ENCODE data around the gene DOC2A. TPM values are rescaled to one million over a fixed set of nuclear protein-coding genes. Genes with fewer than 3 reads are reported as not detected.
A peak's percentile ranks its signal among the peaks of the same experiment; 100 is the strongest.

The DOC2A gene
- total and polyA plus RNA-seq, 9 of the 15 experiments (the other 6 are each of a cell fraction or from before 2014, with no cell fraction given), result 0.03 to 0.38 (median 0.28) TPM; not detected in 1

DNA sequence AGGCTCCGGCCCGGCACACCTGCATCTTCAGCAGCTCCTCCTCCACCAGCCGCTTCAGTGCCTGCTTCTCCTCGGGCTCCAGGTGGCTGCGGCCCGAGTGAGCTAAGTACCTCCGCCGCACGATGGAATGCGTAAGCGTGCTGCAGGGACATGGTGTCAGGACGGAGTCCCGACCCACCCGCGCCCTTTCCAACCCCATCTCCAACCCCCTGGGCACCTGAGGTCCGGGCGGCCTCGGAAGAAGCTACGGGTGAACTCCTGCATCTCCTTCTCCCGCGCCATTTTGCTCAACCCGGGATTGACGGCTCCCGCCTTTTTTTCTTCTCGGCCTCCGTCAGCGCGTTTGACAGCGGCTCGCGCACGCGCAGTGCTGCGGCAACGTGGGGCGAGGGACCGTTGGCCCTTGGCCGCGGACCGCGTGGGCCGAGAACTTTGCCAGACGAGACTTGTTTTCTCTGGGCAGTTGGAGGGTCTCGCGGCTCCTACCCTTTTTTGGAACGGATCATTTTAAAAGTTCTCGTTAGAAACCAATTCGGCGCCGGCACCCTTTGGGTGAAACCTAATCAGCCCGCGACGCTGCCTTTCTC lies 15.4 kb downstream of the DOC2A start, which contains the start of gene HIRIP3 (continued):
- TF ChIP-seq FOXO4 (CRISPR knock-in tag; IDR thresholded peaks at IDR 0.05), result no peak
- TF ChIP-seq HEY1 (CRISPR knock-in tag; IDR thresholded peaks at IDR 0.05; ENCODE audit: borderline replicate concordance), result no peak
- no peak for TF ChIP-seq ZFP30 (CRISPR knock-in tag; IDR thresholded peaks at IDR 0.05; ENCODE audit: borderline replicate concordance)
- 0 out of 2 replicates have a peak, but pooled peaks have one; percentile 14 for TF ChIP-seq ZBTB40 (IDR thresholded peaks at IDR 0.05)
- TF ChIP-seq ZBTB40 (CRISPR knock-in tag; IDR thresholded peaks at IDR 0.05), result no peak
- no peak for TF ChIP-seq KDM5B (IDR thresholded peaks at IDR 0.05; ENCODE audit: insufficient replicate concordance, low read depth, low read length)
- no peak for TF ChIP-seq EZH2 (IDR thresholded peaks at IDR 0.05; ENCODE audit: borderline replicate concordance, low read depth, low read length)
- TF ChIP-seq SMAD4 (CRISPR knock-in tag; conservative IDR thresholded peaks at IDR 0.05), result 0 out of 2 replicates have a peak, but pooled peaks have one; percentile 38
- no peak for TF ChIP-seq SAFB (IDR thresholded peaks at IDR 0.05; ENCODE audit: borderline replicate concordance, low read depth, low read length)
- no peak for TF ChIP-seq TEAD2 (tag; IDR thresholded peaks at IDR 0.05)
- TF ChIP-seq DDX20 (tag; IDR thresholded peaks at IDR 0.05; ENCODE audit: low read depth), result no peak
- TF ChIP-seq SNRNP70 (optimal IDR thresholded peaks at IDR 0.05; ENCODE audit: low read depth, low read length), result no peak
- TF ChIP-seq CCNT2 (IDR thresholded peaks at IDR 0.05; ENCODE audit: borderline replicate concordance, extremely low read depth, insufficient read length, low read depth, low read length), result no peak
- TF ChIP-seq MIER1 (IDR thresholded peaks at IDR 0.05; ENCODE audit: low read depth), result no peak
- no peak for TF ChIP-seq GABPB2 (CRISPR knock-in tag; conservative IDR thresholded peaks at IDR 0.05)
- TF ChIP-seq, protein P1, sequence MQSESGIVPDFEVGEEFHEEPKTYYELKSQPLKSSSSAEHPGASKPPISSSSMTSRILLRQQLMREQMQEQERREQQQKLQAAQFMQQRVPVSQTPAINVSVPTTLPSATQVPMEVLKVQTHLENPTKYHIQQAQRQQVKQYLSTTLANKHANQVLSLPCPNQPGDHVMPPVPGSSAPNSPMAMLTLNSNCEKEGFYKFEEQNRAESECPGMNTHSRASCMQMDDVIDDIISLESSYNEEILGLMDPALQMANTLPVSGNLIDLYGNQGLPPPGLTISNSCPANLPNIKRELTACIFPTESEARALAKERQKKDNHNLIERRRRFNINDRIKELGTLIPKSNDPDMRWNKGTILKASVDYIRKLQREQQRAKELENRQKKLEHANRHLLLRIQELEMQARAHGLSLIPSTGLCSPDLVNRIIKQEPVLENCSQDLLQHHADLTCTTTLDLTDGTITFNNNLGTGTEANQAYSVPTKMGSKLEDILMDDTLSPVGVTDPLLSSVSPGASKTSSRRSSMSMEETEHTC (IDR thresholded peaks at IDR 0.05), result no peak
